Colonic mucosa (tissue), 4 donors: ENCODE measurements around the gene LRRC1. TPM values are rescaled to one million over a fixed set of nuclear protein-coding genes. Genes with fewer than 3 reads are reported as not detected.

Experiments
- DNase-seq: peaks from one replicate; pipeline ENCODE4 v3.0.0-alpha.2; 2020
- H3K27ac ChIP-seq: fragments of 200-600 bp; one replicate; pipeline ENCODE4 v1.8.0; 2021
- H3K27me3 ChIP-seq: fragments of 200-600 bp; one replicate; pipeline ENCODE4 v1.8.0; 2021
- H3K36me3 ChIP-seq: fragments of 200-600 bp; one replicate; pipeline ENCODE4 v1.8.0; 2021
- H3K4me1 ChIP-seq: fragments of 200-600 bp; one replicate; pipeline ENCODE4 v1.8.0; 2021; ENCODE audit warnings: mild to moderate bottlenecking
- H3K4me3 ChIP-seq: fragments of 200-600 bp; one replicate; pipeline ENCODE4 v1.8.0; 2021
- H3K9ac ChIP-seq, 2 donors: one replicate each; pipeline ENCODE4 v1.7.0; 2013; ENCODE audit warnings: control low read depth in 2 of 2, low read depth in 2 of 2, low read length in 2 of 2
- H3K9me3 ChIP-seq: fragments of 200-600 bp; one replicate; pipeline ENCODE4 v1.8.0; 2021
- CTCF ChIP-seq: fragments of 200-600 bp; IDR thresholded peaks from one replicate; pipeline ENCODE4 v1.8.0; 2022; ENCODE audit warnings: antibody characterized with exemption, mild to moderate bottlenecking
- intact Hi-C: fragments of 100-400 bp; cut with DNase I; formaldehyde crosslinking; loops from one replicate; pipeline ENCODE4 v1.14.1; 2022
- total RNA-seq, 2 donors: library from RNA; stranded (reverse); fragmentation: NEBNext Ultra II Directional in 1 of 2; extraction: Animal tissue kit (Norgen Biotek cat#: 25700) in 1 of 2; gene quantifications; one replicate each; pipeline ENCODE4 v1.2.1, GENCODE V29; 2021
- donor health status: healthy.
- donor health status: DM: no; HTN: no; CAD: no.
- donor health status: DM: no; HTN: no; CAD: no.

Gene LRRC1
- total RNA-seq, 2 donors from 2014 or later = 49.6 to 72.9 TPM

- DNase-seq = no peak
- no peak for TF ChIP-seq CTCF
- no peak overlapping the region for H3K27ac ChIP-seq
Measured at GRCh38 chr6:53766930-53767329, 27.9 kb upstream of the LRRC1 start.

GRCh38 chr6:53767941-53768340, 26.9 kb upstream of the LRRC1 start:
- H3K9ac ChIP-seq = no peak overlapping the region
- intact Hi-C loops = no loop called here
- no peaks in the 10 kb centered on the region for H3K36me3 ChIP-seq
- no peaks in the 10 kb centered on the region for H3K4me1 ChIP-seq
- H3K27me3 ChIP-seq = no peaks in the 10 kb centered on the region
- TF ChIP-seq CTCF = no peak
- H3K4me3 ChIP-seq = no peak overlapping the region
- H3K9me3 ChIP-seq = no peaks in the 10 kb centered on the region
- no peak overlapping the region for H3K27ac ChIP-seq
- no peak for DNase-seq

More at GRCh38 chr6:53766930-53767329, 27.9 kb upstream of the LRRC1 start:
- Histone ChIP-seq H3K36me3 (no peaks in the 10 kb centered on the region), H3K4me1 (no peaks in the 10 kb centered on the region), H3K9ac (no peak overlapping the region), H3K27me3 (no peaks in the 10 kb centered on the region), H3K4me3 (no peak overlapping the region), H3K9me3 (no peaks in the 10 kb centered on the region)
- intact Hi-C loops = no loop called here

- Histone ChIP-seq H3K27ac (no peak overlapping the region), H3K27me3 (no peaks in the 10 kb centered on the region), H3K4me1 (no peaks in the 10 kb centered on the region), H3K36me3 (no peaks in the 10 kb centered on the region), H3K4me3 (no peak overlapping the region), H3K9ac (no peak overlapping the region), H3K9me3 (no peaks in the 10 kb centered on the region)
- intact Hi-C loops = no loop called here
- DNase-seq = no peak
- no peak for TF ChIP-seq CTCF
Measured at GRCh38 chr6:53768636-53769035, 26.2 kb upstream of the LRRC1 start.

- Histone ChIP-seq H3K4me3 (no peak overlapping the region), H3K9me3 (no peaks in the 10 kb centered on the region), H3K36me3 (no peaks in the 10 kb centered on the region), H3K4me1 (no peaks in the 10 kb centered on the region), H3K27ac (no peak overlapping the region), H3K27me3 (no peaks in the 10 kb centered on the region), H3K9ac (no peak overlapping the region)
- no peak for DNase-seq
- intact Hi-C loops = no loop called here
- TF ChIP-seq CTCF = no peak
Measured at GRCh38 chr6:53770780-53771249, 24.0 kb upstream of the LRRC1 start.

GRCh38 chr6:53771785-53772624, 22.8 kb upstream of the LRRC1 start:
- no peak for TF ChIP-seq CTCF
- Histone ChIP-seq H3K9ac (no peak overlapping the region), H3K36me3 (no peaks in the 10 kb centered on the region), H3K27me3 (no peaks in the 10 kb centered on the region), H3K4me1 (no peaks in the 10 kb centered on the region), H3K4me3 (no peak overlapping the region), H3K27ac (no peak overlapping the region), H3K9me3 (no peaks in the 10 kb centered on the region)
- DNase-seq = no peak
- intact Hi-C loops = no loop called here
